ENCODE measurements around the gene FASN. TPM values are rescaled to one million over a fixed set of nuclear protein-coding genes. Genes with fewer than 3 reads are reported as not detected.

Gene FASN
- total RNA-seq = 67.0 and 94.7 TPM in 2 replicates

DNA sequence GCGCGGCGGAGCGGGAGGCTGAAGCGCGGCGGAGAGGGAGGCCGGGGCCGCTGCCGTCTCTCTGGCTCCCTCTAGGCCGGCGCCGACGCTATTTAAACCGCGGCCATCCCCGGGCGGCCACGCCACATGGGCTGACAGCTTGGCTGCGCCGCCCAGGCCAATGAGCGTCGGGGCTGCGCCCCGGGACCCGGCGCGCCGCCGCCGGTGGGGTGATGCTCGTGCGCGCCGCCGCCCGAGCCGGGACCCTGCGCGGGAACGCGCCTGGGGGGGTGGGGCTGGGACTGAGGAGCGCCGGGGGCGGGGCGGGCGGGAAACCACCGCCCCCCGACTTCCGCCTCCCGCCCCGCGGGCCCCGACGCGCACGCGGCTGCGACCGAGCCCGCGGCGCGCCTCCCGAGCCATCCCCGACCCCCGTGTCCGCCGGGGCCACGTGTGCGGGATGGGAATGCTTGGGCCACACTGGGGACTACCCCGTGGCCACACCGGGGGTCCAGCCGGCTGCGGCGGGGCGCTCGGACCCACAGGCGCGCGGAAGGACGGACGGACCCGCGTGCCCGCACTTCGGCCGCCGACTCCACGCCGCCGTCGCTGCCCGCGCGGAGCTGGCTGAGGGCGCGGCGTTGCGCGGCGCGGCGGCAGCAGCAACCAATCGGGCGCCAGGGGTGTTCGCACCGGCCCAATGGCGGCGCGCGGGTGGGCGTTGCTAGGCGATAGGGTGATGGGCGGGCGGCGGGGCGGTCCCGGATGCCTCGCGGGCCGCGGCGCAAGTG lies at the start of gene FASN:
TSS of gene FASN (minus strand) at position 68 of the 770 bp plus-strand sequence. CDS start 1,791 bp downstream, outside the sequence.

DNA sequence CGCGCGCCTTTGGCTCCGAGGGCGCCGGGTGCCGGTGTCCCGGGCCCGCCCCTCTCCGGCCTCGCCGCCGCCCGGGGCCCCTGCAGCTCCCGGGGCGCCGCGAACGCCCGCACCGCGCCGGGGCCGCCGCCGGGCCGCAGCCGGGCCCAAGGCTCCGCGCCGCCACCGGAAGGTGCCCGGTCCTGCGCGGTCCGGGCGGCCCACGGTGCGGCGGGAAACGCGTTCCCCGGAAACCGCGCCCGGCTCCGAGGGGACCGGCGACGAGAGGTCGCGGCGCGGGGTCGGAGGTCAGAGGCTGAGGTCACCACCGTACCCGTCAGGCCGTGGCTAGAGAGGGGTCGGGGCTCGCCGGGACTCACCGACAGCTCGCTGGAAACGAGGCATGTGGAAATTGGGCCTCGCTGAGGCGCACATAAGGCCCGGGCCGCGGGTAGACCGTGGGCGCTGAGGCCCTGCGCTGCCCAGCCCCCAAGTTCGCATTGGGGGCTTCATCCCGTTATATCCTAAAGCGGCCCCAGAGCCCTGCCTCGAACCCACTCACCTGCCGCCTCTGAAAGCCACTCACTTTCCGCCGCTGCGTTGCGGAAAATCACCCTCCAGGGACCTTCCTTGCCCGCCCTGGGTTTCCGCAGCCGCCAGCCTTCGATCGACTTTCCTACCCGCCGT lies 32.3 kb downstream of the FASN start, which contains the start of gene DUS1L:
TSS of gene DUS1L (minus strand) at position 167 of the 666 bp plus-strand sequence. CDS start 745 bp downstream, outside the sequence.

DNA sequence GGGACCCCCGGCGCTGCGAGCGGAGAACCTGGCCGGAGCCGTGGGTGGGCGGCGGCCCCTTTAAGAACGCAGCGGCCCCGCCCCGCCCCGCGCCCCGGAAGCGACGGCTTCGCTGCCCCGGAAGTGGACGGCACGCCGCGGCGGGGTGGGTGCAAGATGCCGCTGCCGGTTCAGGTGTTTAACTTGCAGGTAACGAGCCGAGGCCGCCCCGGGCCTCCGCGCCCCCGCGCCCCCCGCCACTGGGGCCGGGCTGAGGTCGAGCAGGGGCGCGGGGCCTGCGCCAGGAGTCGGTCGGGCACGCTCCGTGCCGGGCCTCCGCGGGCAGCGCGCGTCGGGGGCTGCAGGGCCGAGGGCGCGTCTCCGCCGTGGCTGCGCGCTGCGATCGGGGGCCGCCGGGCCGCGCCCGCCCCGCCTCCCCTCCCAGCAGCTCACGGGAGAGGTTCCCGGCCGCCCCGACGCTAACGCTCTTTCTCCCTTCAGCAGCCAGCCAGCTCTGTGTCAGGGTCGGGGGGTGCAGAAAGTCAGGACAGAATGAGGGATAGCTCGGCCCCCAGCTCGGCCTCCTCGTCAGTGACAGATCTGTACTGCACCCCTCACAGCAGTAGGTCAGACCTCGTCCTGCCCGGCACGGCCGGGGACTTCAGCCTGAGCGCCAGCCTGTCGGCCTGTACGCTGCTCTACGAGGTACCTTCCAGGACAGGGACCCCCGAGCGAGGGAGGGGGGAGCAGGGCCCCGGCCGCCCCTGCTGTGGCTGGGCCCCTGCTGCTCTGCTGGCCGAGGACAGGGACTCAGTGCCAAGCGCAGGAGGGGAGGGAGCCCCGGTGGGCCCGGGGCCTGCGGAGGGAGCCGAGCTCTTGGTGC lies 46.0 kb downstream of the FASN start, which contains the start of the genes GPS1 and RFNG:
TSS of gene GPS1 (plus strand) at position 123 of the 862 bp plus-strand sequence. CDS start at position 157, 34 bp downstream.
TSS of gene RFNG (minus strand) at position 36 of the 862 bp plus-strand sequence. CDS start 45 bp downstream, outside the sequence.

DNA sequence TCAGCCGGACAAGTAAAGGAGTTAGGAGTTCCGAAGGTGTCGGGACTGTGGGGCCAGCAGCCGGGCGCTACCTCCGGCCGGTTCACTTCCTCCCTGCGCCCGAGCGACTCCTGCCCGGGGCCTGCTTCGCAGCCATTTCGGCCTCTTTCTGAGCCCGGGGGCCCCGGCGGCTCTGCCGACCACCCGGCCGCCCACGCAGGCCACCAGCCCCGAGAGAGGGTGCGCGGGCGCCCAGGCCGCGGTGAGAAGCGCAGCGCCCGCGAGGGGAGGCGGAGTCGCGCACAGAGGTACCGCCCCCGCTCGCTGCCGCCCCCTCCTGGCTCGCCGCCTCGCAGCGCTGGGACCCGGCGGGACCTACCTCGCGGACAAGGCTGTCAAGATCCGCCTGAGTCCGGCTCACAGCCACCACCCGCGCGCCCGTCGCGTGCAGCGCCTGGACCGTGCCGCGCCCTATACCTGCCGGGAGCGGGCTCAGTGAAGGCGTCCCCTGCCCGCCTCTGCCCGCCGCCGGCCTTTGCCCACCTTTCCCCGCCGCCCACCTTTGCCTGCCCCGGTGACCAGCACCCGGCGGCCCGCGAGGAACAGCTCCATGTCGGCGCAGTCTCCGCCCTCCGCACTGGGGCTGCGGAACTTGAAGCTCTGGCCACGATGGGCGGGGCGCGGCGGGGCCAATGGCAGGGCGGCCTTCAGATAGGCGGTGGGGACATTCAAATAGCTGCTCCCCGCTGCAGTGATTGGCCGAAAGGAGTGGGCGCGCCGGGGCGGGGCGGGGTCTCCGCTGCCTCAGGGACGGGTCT lies 60.7 kb downstream of the FASN start, which contains the start of gene DCXR:
TSS of gene DCXR (minus strand) at position 606 of the 797 bp plus-strand sequence. CDS start at position 591, 15 bp downstream.

DNA sequence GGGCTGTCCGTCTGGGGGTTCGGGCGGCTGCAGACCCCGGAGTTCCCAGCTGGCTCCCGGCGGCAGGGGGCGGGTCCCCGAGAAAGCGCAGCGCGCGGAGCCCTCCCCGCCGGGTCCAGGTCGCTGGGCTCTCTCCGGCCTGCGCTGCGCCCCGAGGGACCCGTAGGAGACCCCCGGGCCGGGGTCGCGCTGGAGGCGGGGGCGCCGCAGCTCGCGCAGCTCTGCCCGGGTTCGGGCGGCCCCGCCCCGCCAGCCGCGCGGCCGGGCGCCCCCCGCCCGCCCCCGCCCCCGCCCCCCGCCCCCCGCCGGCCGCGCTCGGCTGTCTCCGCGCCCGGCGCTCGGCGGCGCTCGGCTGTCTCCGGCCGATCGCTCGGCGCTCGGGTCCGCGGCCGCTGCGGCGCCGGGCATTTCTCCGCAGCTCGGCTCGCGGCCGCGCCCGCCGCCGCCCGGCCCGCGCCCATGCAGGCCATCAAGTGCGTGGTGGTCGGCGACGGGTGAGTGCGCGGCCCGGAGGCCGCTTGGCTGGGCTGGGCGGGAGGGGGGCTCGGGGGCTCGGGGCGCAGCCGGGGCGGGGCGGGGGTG lies 66.6 kb downstream of the FASN start, which contains the start of gene RAC3:
TSS of gene RAC3 (plus strand) at position 376 of the 582 bp plus-strand sequence. CDS start at position 460, 84 bp downstream.

Other genes starting within 250 kb of the FASN start
- gene P4HB, start 237.7 kb downstream of the FASN start, total RNA-seq = 1,172 and 1,485 TPM in 2 replicates
- 48.4 and 63.1 TPM in 2 replicates for gene ARHGDIA, start 226.9 kb downstream of the FASN start, total RNA-seq
- 109 and 112 TPM in 2 replicates for gene ALYREF, start 206.7 kb downstream of the FASN start, total RNA-seq
- 198 and 226 TPM in 2 replicates for gene ANAPC11, start 206.5 kb downstream of the FASN start, total RNA-seq
- gene NPB, start 196.0 kb downstream of the FASN start, total RNA-seq = 0.28 and 0.46 TPM in 2 replicates
- 61.2 and 81.8 TPM in 2 replicates for gene PCYT2, start 186.8 kb downstream of the FASN start, total RNA-seq
- gene SIRT7, start 180.1 kb downstream of the FASN start, total RNA-seq = 16.9 and 21.2 TPM in 2 replicates
- gene MAFG, start 170.5 kb downstream of the FASN start, total RNA-seq = 13.7 and 17.0 TPM in 2 replicates
- gene PYCR1, start 160.9 kb downstream of the FASN start, total RNA-seq = 105 and 117 TPM in 2 replicates
- not detected in 2 replicates for gene MYADML2, start 151.0 kb downstream of the FASN start, total RNA-seq
- under 0.01 and 0.09 TPM in 2 replicates for gene NOTUM, start 137.0 kb downstream of the FASN start, total RNA-seq
- gene ASPSCR1, start 120.6 kb downstream of the FASN start, total RNA-seq = 25.0 and 26.6 TPM in 2 replicates
- 14.4 and 20.1 TPM in 2 replicates for gene CENPX, start 75.4 kb downstream of the FASN start, total RNA-seq
- 9.2 and 11.1 TPM in 2 replicates for gene LRRC45, start 74.9 kb downstream of the FASN start, total RNA-seq
- gene RAC3, start 66.6 kb downstream of the FASN start, total RNA-seq = 5.7 and 10.6 TPM in 2 replicates
- 44.4 and 57.6 TPM in 2 replicates for gene DCXR, start 60.5 kb downstream of the FASN start, total RNA-seq
- gene RFNG, start 46.4 kb downstream of the FASN start, total RNA-seq = 27.9 and 44.6 TPM in 2 replicates
- 85.9 and 88.7 TPM in 2 replicates for gene GPS1, start 46.3 kb downstream of the FASN start, total RNA-seq
- 48.6 and 57.0 TPM in 2 replicates for gene DUS1L, start 32.4 kb downstream of the FASN start, total RNA-seq
- gene CCDC57, start 114.6 kb upstream of the FASN start, total RNA-seq = 11.1 and 16.0 TPM in 2 replicates
- 165 and 326 TPM in 2 replicates for gene SLC16A3, start 130.8 kb upstream of the FASN start, total RNA-seq
- gene CSNK1D, start 175.5 kb upstream of the FASN start, total RNA-seq = 40.1 and 46.3 TPM in 2 replicates
- gene CD7, start 219.4 kb upstream of the FASN start, total RNA-seq = 0.09 and 0.14 TPM in 2 replicates
- 15.6 and 19.3 TPM in 2 replicates for gene SECTM1, start 235.5 kb upstream of the FASN start, total RNA-seq